ENCODE measurements around the gene TGFBR1. TPM values are rescaled to one million over a fixed set of nuclear protein-coding genes. Genes with fewer than 3 reads are reported as not detected.

TGFBR1 gene
- total RNA-seq, 2 donors from 2014 or later: 10.5 to 18.7 TPM

DNA sequence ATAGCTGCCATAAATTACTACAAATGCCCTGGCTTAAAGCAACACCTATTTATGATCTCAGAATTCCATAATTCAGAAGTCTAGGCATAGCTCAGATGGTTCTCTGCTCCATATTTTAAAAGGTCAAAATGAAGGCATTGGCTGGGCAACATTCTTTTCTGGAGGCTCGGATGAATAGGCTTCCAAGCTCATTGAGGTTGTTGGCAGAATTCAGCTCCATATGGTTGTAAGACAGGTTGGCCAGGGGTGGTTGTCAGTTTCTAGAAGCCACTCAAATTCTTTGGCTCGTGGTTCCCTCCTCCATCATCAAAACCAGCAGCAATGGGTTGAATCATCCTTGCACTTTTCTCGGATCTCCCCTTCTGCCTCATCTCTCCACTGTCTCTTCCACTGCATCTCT lies 49.4 kb downstream of the TGFBR1 start:
- no peak for TF ChIP-seq POLR2A (IDR thresholded peaks at IDR 0.05)
- TF ChIP-seq, protein P1, sequence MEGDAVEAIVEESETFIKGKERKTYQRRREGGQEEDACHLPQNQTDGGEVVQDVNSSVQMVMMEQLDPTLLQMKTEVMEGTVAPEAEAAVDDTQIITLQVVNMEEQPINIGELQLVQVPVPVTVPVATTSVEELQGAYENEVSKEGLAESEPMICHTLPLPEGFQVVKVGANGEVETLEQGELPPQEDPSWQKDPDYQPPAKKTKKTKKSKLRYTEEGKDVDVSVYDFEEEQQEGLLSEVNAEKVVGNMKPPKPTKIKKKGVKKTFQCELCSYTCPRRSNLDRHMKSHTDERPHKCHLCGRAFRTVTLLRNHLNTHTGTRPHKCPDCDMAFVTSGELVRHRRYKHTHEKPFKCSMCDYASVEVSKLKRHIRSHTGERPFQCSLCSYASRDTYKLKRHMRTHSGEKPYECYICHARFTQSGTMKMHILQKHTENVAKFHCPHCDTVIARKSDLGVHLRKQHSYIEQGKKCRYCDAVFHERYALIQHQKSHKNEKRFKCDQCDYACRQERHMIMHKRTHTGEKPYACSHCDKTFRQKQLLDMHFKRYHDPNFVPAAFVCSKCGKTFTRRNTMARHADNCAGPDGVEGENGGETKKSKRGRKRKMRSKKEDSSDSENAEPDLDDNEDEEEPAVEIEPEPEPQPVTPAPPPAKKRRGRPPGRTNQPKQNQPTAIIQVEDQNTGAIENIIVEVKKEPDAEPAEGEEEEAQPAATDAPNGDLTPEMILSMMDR (IDR thresholded peaks at IDR 0.05): no peak
- Histone ChIP-seq H3K36me3 (replicated peaks in 1 of 2; ENCODE audit: insufficient read depth in 1 of 2, low read depth in 2 of 2) (no peaks in the 10 kb centered on the region), H3K4me3 (no peak overlapping the region), H3K27me3 (no peaks in the 10 kb centered on the region), H3K27ac (no peak overlapping the region), H3K9me3 (no peaks in the 10 kb centered on the region), H3K4me1 (no peaks in the 10 kb centered on the region)
- ATAC-seq (no peak), DNase-seq (no peak)
- 80 to 85% methylated on average over 3 of the region's 3 CpGs for WGBS, 2 donors
- intact Hi-C loops (cut with DNase I): loop anchor here (10.0 kb wide), 1 partner anchor 60 kb away; no protein-coding TSS in a partner anchor

DNA sequence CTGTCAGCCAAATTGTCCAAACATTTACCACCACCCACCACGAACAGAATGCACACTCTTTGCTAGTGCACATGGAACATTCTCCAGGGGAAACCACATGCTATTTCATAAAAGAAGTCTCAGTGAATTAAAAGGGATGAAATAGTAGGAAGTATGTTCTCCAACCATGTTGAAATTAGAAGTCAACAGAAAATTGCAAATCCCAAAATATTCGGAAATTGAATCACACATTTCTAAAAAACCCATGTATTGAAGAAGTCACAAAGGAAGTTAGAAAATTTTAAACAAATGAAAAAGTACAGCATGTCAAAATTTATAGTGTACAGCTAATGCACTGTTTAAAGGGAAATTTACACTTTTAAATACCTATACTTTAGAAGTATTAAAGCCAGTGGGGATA lies 50.8 kb downstream of the TGFBR1 start:
- ATAC-seq (no peak), DNase-seq (no peak)
- Histone ChIP-seq H3K27ac (no peak overlapping the region), H3K4me3 (no peak overlapping the region), H3K27me3 (no peaks in the 10 kb centered on the region), H3K9me3 (no peaks in the 10 kb centered on the region), H3K4me1 (no peaks in the 10 kb centered on the region), H3K36me3 (replicated peaks in 1 of 2; ENCODE audit: insufficient read depth in 1 of 2, low read depth in 2 of 2) (no peaks in the 10 kb centered on the region)
- TF ChIP-seq POLR2A (IDR thresholded peaks at IDR 0.05): no peak
- TF ChIP-seq, protein P1 (IDR thresholded peaks at IDR 0.05): no peak
- intact Hi-C loops (cut with DNase I): loop anchor here (10.0 kb wide), 1 partner anchor 61 kb away; no protein-coding TSS in a partner anchor
- 43 to 44% methylated on average over 2 of the region's 2 CpGs for WGBS, 2 donors

DNA sequence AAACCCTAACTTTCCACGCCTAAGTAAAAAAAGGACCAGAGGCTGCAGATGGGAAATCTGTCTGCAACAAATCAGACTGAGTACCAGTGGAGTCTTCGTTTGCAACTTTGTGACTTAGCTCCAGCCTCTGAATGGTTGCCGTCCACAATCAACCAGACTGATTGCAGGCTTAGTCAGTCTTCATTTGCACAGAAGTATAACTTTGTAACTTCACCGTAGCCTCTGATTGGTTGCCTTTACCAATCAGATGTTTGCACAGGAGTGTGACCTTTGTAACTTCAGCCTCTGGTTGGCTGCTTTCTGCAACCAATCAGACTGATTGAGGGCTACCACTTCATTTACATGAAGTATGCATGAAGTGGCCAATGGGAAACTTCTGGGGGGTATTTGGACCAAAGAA lies 53.7 kb downstream of the TGFBR1 start:
- Histone ChIP-seq H3K4me1 (no peaks in the 10 kb centered on the region), H3K36me3 (replicated peaks in 1 of 2; ENCODE audit: insufficient read depth in 1 of 2, low read depth in 2 of 2) (no peaks in the 10 kb centered on the region), H3K27ac (no peak overlapping the region), H3K4me3 (no peak overlapping the region), H3K9me3 (no peaks in the 10 kb centered on the region), H3K27me3 (no peaks in the 10 kb centered on the region)
- ATAC-seq: no peak
- WGBS, 2 donors: 27 to 35% methylated on average over 4 of the region's 4 CpGs
- peak in 1 of 4 donors; percentile 31 for DNase-seq
- no peak for TF ChIP-seq POLR2A (IDR thresholded peaks at IDR 0.05)
- TF ChIP-seq, protein P1 (IDR thresholded peaks at IDR 0.05): no peak
- intact Hi-C loops (cut with DNase I): loop anchor here (10.0 kb wide), 1 partner anchor 64 kb away; no protein-coding TSS in a partner anchor

DNA sequence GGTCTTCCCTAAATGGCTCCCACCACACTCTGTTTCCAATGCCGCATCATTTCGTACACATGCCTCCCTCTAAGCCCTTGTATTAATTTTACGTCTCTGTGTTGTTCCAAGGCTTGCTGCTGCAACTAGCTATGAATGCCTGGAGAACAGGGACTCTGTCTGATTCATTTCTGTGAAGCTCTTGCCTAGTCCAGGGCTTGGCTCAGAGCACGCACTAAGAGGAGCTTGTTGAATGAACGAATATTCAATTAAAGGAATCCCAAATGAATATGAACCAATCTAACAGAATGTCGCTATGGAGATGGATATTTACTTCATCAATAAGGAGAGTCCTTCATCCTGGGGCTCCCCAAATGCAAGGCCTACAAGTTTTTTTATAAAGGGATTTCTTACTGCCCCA lies 55.3 kb downstream of the TGFBR1 start:
- DNase-seq: no peak
- H3K27ac ChIP-seq: no peak overlapping the region
- H3K4me1 ChIP-seq: no peaks in the 10 kb centered on the region
- no peaks in the 10 kb centered on the region for H3K27me3 ChIP-seq
- WGBS, 2 donors: 85 to 87% methylated on average over 6 of the region's 6 CpGs
- H3K4me3 ChIP-seq: no peak overlapping the region
- H3K36me3 ChIP-seq (replicated peaks in 1 of 2; ENCODE audit: insufficient read depth in 1 of 2, low read depth in 2 of 2): no peaks in the 10 kb centered on the region
- ATAC-seq: no peak
- intact Hi-C loops (cut with DNase I): no loop called here
- no peak for TF ChIP-seq POLR2A (IDR thresholded peaks at IDR 0.05)
- TF ChIP-seq, protein P1 (IDR thresholded peaks at IDR 0.05): no peak
- no peaks in the 10 kb centered on the region for H3K9me3 ChIP-seq

DNA sequence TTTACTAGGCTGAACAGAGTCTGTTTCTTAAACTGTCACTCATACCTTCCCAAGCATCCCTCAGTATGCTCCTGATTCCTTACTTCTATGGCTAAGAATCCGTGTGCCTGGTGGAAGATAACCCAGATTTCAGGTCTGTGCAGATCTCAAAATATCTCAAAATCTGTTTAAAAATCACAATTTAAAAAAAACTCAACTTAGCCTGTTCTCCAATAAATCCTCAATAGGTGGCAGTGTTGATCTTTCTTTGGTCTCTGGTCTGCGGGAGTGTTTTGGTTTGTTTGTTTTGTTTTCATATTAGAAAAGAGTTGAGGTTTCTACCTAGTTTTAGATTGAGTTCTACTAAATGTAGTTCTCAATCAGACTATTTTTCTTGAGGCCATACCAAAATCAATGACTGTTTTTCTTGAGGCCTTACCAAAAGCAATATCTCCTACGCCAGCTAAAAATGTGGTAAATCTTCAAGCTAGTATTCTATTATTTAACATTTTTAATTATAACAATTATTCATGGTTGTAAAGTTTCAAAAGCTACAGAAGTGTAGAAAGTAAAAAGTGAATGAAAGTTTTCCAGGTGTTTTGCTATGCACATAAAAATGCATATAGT lies 57.9 kb downstream of the TGFBR1 start:
- DNase-seq (no peak), ATAC-seq (no peak)
- H3K27me3 ChIP-seq: no peaks in the 10 kb centered on the region
- no peaks in the 10 kb centered on the region for H3K36me3 ChIP-seq (replicated peaks in 1 of 2; ENCODE audit: insufficient read depth in 1 of 2, low read depth in 2 of 2)
- 32% methylated on average over 3 of the region's 3 CpGs for WGBS, 2 donors
- TF ChIP-seq, protein P1 (IDR thresholded peaks at IDR 0.05): peak; percentile 44 to 70 (median 62)
- no peak for TF ChIP-seq POLR2A (IDR thresholded peaks at IDR 0.05)
- intact Hi-C loops (cut with DNase I): no loop called here
- no peak overlapping the region for H3K4me3 ChIP-seq
- no peaks in the 10 kb centered on the region for H3K4me1 ChIP-seq
- H3K9me3 ChIP-seq: no peaks in the 10 kb centered on the region
- no peak overlapping the region for H3K27ac ChIP-seq

All from body of pancreas (tissue), 4 donors.